ENCODE results near the gene PLEKHA7. TPM values are rescaled to one million over a fixed set of nuclear protein-coding genes. Genes with fewer than 3 reads are reported as not detected.

Gene PLEKHA7
- total RNA-seq, 2 experiments from 2014 or later: 2.3 to 3.4 TPM

- ChIA-PET CTCF (no interaction called here), POLR2A (no interaction called here)
- no peaks in the 10 kb centered on the region for H3K27me3 Mint-ChIP-seq
- no peaks in the 10 kb centered on the region for H3K4me1 Mint-ChIP-seq
- no peaks in the 10 kb centered on the region for H3K36me3 Mint-ChIP-seq (ENCODE audit: low read depth)
- no peak overlapping the region for H3K27ac Mint-ChIP-seq
- no peaks in the 10 kb centered on the region for H3K9me3 Mint-ChIP-seq
- no peak overlapping the region for H3K4me3 Mint-ChIP-seq
- DNase-seq: no peak
These were observed 157.0 kb downstream of the PLEKHA7 start for GRCh38 chr11:16857186-16857585.

GRCh38 chr11:16856022-16856471, 158.2 kb downstream of the PLEKHA7 start:
- Mint-ChIP-seq H3K36me3 (ENCODE audit: low read depth) (no peaks in the 10 kb centered on the region), H3K9me3 (no peaks in the 10 kb centered on the region), H3K4me1 (no peaks in the 10 kb centered on the region), H3K4me3 (no peak overlapping the region), H3K27ac (no peak overlapping the region), H3K27me3 (no peaks in the 10 kb centered on the region)
- CTCF ChIA-PET: no interaction called here
- POLR2A ChIA-PET: no interaction called here
- DNase-seq: no peak

GRCh38 chr11:16854979-16855378, 159.2 kb downstream of the PLEKHA7 start:
- H3K27me3 Mint-ChIP-seq: no peaks in the 10 kb centered on the region
- ChIA-PET POLR2A (no interaction called here), CTCF (interaction anchor here (1.2 kb wide), 1 partner anchor 68 kb away, joined by 3 read pairs; no protein-coding TSS in a partner anchor)

GRCh38 chr11:16853859-16854258, 160.4 kb downstream of the PLEKHA7 start:
- no peaks in the 10 kb centered on the region for H3K36me3 Mint-ChIP-seq (ENCODE audit: low read depth)
- H3K27me3 Mint-ChIP-seq: no peaks in the 10 kb centered on the region

More at GRCh38 chr11:16854979-16855378, 159.2 kb downstream of the PLEKHA7 start:
- DNase-seq: no peak
- H3K4me3 Mint-ChIP-seq: no peak overlapping the region
- H3K27ac Mint-ChIP-seq: no peak overlapping the region
- H3K4me1 Mint-ChIP-seq: no peaks in the 10 kb centered on the region
- H3K36me3 Mint-ChIP-seq (ENCODE audit: low read depth): no peaks in the 10 kb centered on the region
- H3K9me3 Mint-ChIP-seq: no peaks in the 10 kb centered on the region

GRCh38 chr11:16853266-16853665, 160.9 kb downstream of the PLEKHA7 start:
- Mint-ChIP-seq H3K4me1 (no peaks in the 10 kb centered on the region), H3K27me3 (no peaks in the 10 kb centered on the region), H3K4me3 (no peak overlapping the region), H3K36me3 (ENCODE audit: low read depth) (no peaks in the 10 kb centered on the region), H3K9me3 (no peaks in the 10 kb centered on the region), H3K27ac (no peak overlapping the region)
- ChIA-PET POLR2A (no interaction called here), CTCF (no interaction called here)
- no peak for DNase-seq

More at GRCh38 chr11:16853859-16854258, 160.4 kb downstream of the PLEKHA7 start:
- Mint-ChIP-seq H3K9me3 (no peaks in the 10 kb centered on the region), H3K4me1 (no peaks in the 10 kb centered on the region), H3K27ac (no peak overlapping the region), H3K4me3 (no peak overlapping the region)
- ChIA-PET CTCF (no interaction called here), POLR2A (no interaction called here)
- DNase-seq: no peak

- Mint-ChIP-seq H3K27ac (no peak overlapping the region), H3K36me3 (ENCODE audit: low read depth) (no peaks in the 10 kb centered on the region), H3K9me3 (no peaks in the 10 kb centered on the region), H3K4me3 (no peak overlapping the region), H3K27me3 (no peaks in the 10 kb centered on the region), H3K4me1 (no peaks in the 10 kb centered on the region)
- ChIA-PET CTCF (no interaction called here), POLR2A (no interaction called here)
- no peak for DNase-seq
These were observed 167.9 kb downstream of the PLEKHA7 start for GRCh38 chr11:16846305-16846704.

- Mint-ChIP-seq H3K36me3 (ENCODE audit: low read depth) (no peaks in the 10 kb centered on the region), H3K27ac (no peak overlapping the region), H3K4me3 (no peak overlapping the region), H3K9me3 (no peaks in the 10 kb centered on the region), H3K27me3 (no peaks in the 10 kb centered on the region), H3K4me1 (no peaks in the 10 kb centered on the region)
- POLR2A ChIA-PET: no interaction called here
- DNase-seq: no peak
- CTCF ChIA-PET: no interaction called here
These were observed 169.9 kb downstream of the PLEKHA7 start for GRCh38 chr11:16844268-16844771.

GRCh38 chr11:16843294-16843693, 170.9 kb downstream of the PLEKHA7 start:
- Mint-ChIP-seq H3K4me1 (no peaks in the 10 kb centered on the region), H3K27ac (no peak overlapping the region), H3K36me3 (ENCODE audit: low read depth) (no peaks in the 10 kb centered on the region), H3K9me3 (no peaks in the 10 kb centered on the region), H3K27me3 (no peaks in the 10 kb centered on the region), H3K4me3 (no peak overlapping the region)
- no peak for DNase-seq
- CTCF ChIA-PET: no interaction called here
- POLR2A ChIA-PET: no interaction called here

GRCh38 chr11:16841984-16842383, 172.2 kb downstream of the PLEKHA7 start:
- H3K27me3 Mint-ChIP-seq: no peaks in the 10 kb centered on the region
- H3K9me3 Mint-ChIP-seq: no peaks in the 10 kb centered on the region
- ChIA-PET POLR2A (no interaction called here), CTCF (interaction anchor here (2.0 kb wide), 1 partner anchor 20 kb away, joined by 5 read pairs; no protein-coding TSS in a partner anchor)
- no peaks in the 10 kb centered on the region for H3K4me1 Mint-ChIP-seq
- H3K27ac Mint-ChIP-seq: no peak overlapping the region
- no peak overlapping the region for H3K4me3 Mint-ChIP-seq
- DNase-seq: no peak
- no peaks in the 10 kb centered on the region for H3K36me3 Mint-ChIP-seq (ENCODE audit: low read depth)

- ChIA-PET CTCF (interaction anchor here (2.0 kb wide), 1 partner anchor 20 kb away, joined by 5 read pairs; no protein-coding TSS in a partner anchor), POLR2A (no interaction called here)
- Mint-ChIP-seq H3K36me3 (ENCODE audit: low read depth) (no peaks in the 10 kb centered on the region), H3K9me3 (no peaks in the 10 kb centered on the region), H3K27me3 (no peaks in the 10 kb centered on the region), H3K4me3 (no peak overlapping the region), H3K27ac (no peak overlapping the region), H3K4me1 (no peaks in the 10 kb centered on the region)
- no peak for DNase-seq
These were observed 172.7 kb downstream of the PLEKHA7 start for GRCh38 chr11:16841481-16841880.

- ChIA-PET CTCF (interaction anchor here (2.0 kb wide), 1 partner anchor 19 kb away, joined by 5 read pairs; no protein-coding TSS in a partner anchor), POLR2A (no interaction called here)
- Mint-ChIP-seq H3K27ac (peak overlapping the region; percentile 40), H3K9me3 (no peaks in the 10 kb centered on the region), H3K36me3 (ENCODE audit: low read depth) (no peaks in the 10 kb centered on the region), H3K27me3 (no peaks in the 10 kb centered on the region), H3K4me1 (no peaks in the 10 kb centered on the region), H3K4me3 (no peak overlapping the region)
- no peak for DNase-seq
These were observed 173.3 kb downstream of the PLEKHA7 start for GRCh38 chr11:16840951-16841350.

- ChIA-PET POLR2A (no interaction called here), CTCF (interaction anchor here (2.0 kb wide), 1 partner anchor 18 kb away, joined by 5 read pairs; no protein-coding TSS in a partner anchor)
- Mint-ChIP-seq H3K27ac (no peak overlapping the region), H3K27me3 (no peaks in the 10 kb centered on the region), H3K9me3 (no peaks in the 10 kb centered on the region), H3K36me3 (ENCODE audit: low read depth) (no peaks in the 10 kb centered on the region), H3K4me3 (no peak overlapping the region), H3K4me1 (no peaks in the 10 kb centered on the region)
- DNase-seq: no peak
These were observed 174.4 kb downstream of the PLEKHA7 start for GRCh38 chr11:16839821-16840220.

- Mint-ChIP-seq H3K27me3 (no peaks in the 10 kb centered on the region), H3K9me3 (no peaks in the 10 kb centered on the region), H3K4me1 (no peaks in the 10 kb centered on the region), H3K4me3 (no peak overlapping the region), H3K27ac (no peak overlapping the region), H3K36me3 (ENCODE audit: low read depth) (no peaks in the 10 kb centered on the region)
- no peak for DNase-seq
- ChIA-PET POLR2A (no interaction called here), CTCF (interaction anchor here (1.3 kb wide), 1 partner anchor 49 kb away, joined by 3 read pairs; no protein-coding TSS in a partner anchor)
These were observed 179.8 kb downstream of the PLEKHA7 start for GRCh38 chr11:16834384-16834783.

GRCh38 chr11:16833026-16833425, 181.2 kb downstream of the PLEKHA7 start:
- no peaks in the 10 kb centered on the region for H3K9me3 Mint-ChIP-seq
- H3K36me3 Mint-ChIP-seq (ENCODE audit: low read depth): no peaks in the 10 kb centered on the region
- CTCF ChIA-PET: interaction anchor here (1.0 kb wide), 1 partner anchor 13 kb away, joined by 4 read pairs; no protein-coding TSS in a partner anchor
- H3K27ac Mint-ChIP-seq: no peak overlapping the region
- H3K4me3 Mint-ChIP-seq: no peak overlapping the region
- no peak for DNase-seq
- no peaks in the 10 kb centered on the region for H3K27me3 Mint-ChIP-seq
- POLR2A ChIA-PET: no interaction called here
- H3K4me1 Mint-ChIP-seq: no peaks in the 10 kb centered on the region
